WTC11 (cell line): ENCODE measurements around the gene TMEM98. TPM values are rescaled to one million over a fixed set of nuclear protein-coding genes. Genes with fewer than 3 reads are reported as not detected.

Source experiments
- ATAC-seq: fragments of 200-7000 bp; cut with Tn5 transposase; 2 replicates; pipeline ENCODE4 v1.10.0; 2021; ENCODE audit warnings: mild to moderate bottlenecking, moderate library complexity
- CTCF ChIA-PET: fragments of 300-600 bp; sonication (Branson Sonifier 250); formaldehyde crosslinking; loops from one replicate; lab custom pipeline; 2021; ENCODE audit warnings: antibody characterized with exemption; lab: Charles Lee
- POLR2A ChIA-PET: fragments of 350-600 bp; sonication (Branson Sonifier 250); formaldehyde crosslinking; loops from one replicate; lab custom pipeline; 2021; ENCODE audit warnings: antibody characterized with exemption; lab: Charles Lee
- DNase-seq: peaks from one replicate; pipeline ENCODE4 v3.0.0; 2021; ENCODE audit warnings: low spot score
- H3K27ac Mint-ChIP-seq: 2 replicates; pipeline ENCODE4 v1.8.0; 2021; ENCODE audit warnings: mixed read lengths
- H3K27me3 Mint-ChIP-seq: 2 replicates; pipeline ENCODE4 v1.8.0; 2021; ENCODE audit warnings: low read depth, mild to moderate bottlenecking, moderate library complexity, mixed read lengths
- H3K36me3 Mint-ChIP-seq: 2 replicates; pipeline ENCODE4 v1.8.0; 2021; ENCODE audit warnings: mixed read lengths
- H3K4me1 Mint-ChIP-seq: 2 replicates; pipeline ENCODE4 v1.8.0; 2022; ENCODE audit warnings: mixed read lengths
- H3K4me3 Mint-ChIP-seq: 2 replicates; pipeline ENCODE4 v1.8.0; 2021; ENCODE audit warnings: mild to moderate bottlenecking, moderate library complexity, mixed read lengths
- H3K9me3 Mint-ChIP-seq: 2 replicates; pipeline ENCODE4 v1.8.0; 2021; ENCODE audit warnings: mixed read lengths
- ESRRA ChIP-seq: sonication (generic); formaldehyde crosslinking; IDR thresholded peaks from 2 replicates; pipeline ENCODE4 v1.8.1; 2022; ENCODE audit warnings: mild to moderate bottlenecking, missing genetic modification reagents, borderline replicate concordance
- GRHL2 ChIP-seq: fragments of 250-450 bp; sonication (Bioruptor Pico); IDR thresholded peaks from 2 replicates; pipeline ENCODE4 v1.8.0; 2022; ENCODE audit warnings: mild to moderate bottlenecking, moderate library complexity; ENCODE audit not compliant: insufficient replicate concordance, severe bottlenecking
- JUN ChIP-seq: sonication (generic); formaldehyde crosslinking; IDR thresholded peaks from 2 replicates; pipeline ENCODE4 v1.8.0; 2023; ENCODE audit warnings: mild to moderate bottlenecking, missing genetic modification reagents
- MYBL2 ChIP-seq: sonication (generic); formaldehyde crosslinking; IDR thresholded peaks from 2 replicates; pipeline ENCODE4 v1.8.1; 2023; ENCODE audit warnings: mild to moderate bottlenecking, moderate library complexity, missing genetic modification reagents
- NR2C2 ChIP-seq: sonication (generic); formaldehyde crosslinking; IDR thresholded peaks from 2 replicates; pipeline ENCODE4 v1.8.0; 2022; ENCODE audit warnings: mild to moderate bottlenecking, missing genetic modification reagents
- NR3C1 ChIP-seq: sonication (generic); formaldehyde crosslinking; conservative IDR thresholded peaks from 2 replicates; pipeline ENCODE4 v1.8.1; 2023; ENCODE audit warnings: low read depth, mild to moderate bottlenecking, missing genetic modification reagents
- PRRX2 ChIP-seq: fragments of 250-450 bp; sonication (Bioruptor Pico); IDR thresholded peaks from 2 replicates; pipeline ENCODE4 v1.8.0; 2021; ENCODE audit warnings: mild to moderate bottlenecking
- RELA ChIP-seq: sonication (generic); formaldehyde crosslinking; IDR thresholded peaks from 2 replicates; pipeline ENCODE4 v1.8.1; 2022; ENCODE audit warnings: missing genetic modification reagents, mild to moderate bottlenecking, borderline replicate concordance
- TCF7 ChIP-seq: sonication (generic); formaldehyde crosslinking; IDR thresholded peaks from 2 replicates; pipeline ENCODE4 v1.8.0; 2022; ENCODE audit warnings: mild to moderate bottlenecking, low read depth, missing genetic modification reagents, moderate library complexity
- TEAD4 ChIP-seq: sonication (generic); formaldehyde crosslinking; IDR thresholded peaks from 2 replicates; pipeline ENCODE4 v1.8.0; 2022; ENCODE audit warnings: mild to moderate bottlenecking, missing genetic modification reagents
- ZNF219 ChIP-seq: sonication (generic); formaldehyde crosslinking; IDR thresholded peaks from 2 replicates; pipeline ENCODE4 v1.8.0; 2023; ENCODE audit warnings: missing genetic modification reagents, mild to moderate bottlenecking, borderline replicate concordance
- total RNA-seq: library from RNA; stranded (reverse); gene quantifications from 3 replicates; pipeline ENCODE4 v1.2.3, GENCODE V29; 2021
- TF ChIP-seq, protein P1 (sequence below): sonication (generic); formaldehyde crosslinking; IDR thresholded peaks from 2 replicates; pipeline ENCODE4 v1.8.1; 2023; ENCODE audit warnings: mild to moderate bottlenecking, missing genetic modification reagents
- TF ChIP-seq, protein P2 (sequence below): sonication (generic); formaldehyde crosslinking; IDR thresholded peaks from 2 replicates; pipeline ENCODE4 v1.8.1; 2023; ENCODE audit warnings: mild to moderate bottlenecking, missing genetic modification reagents
- TF ChIP-seq, protein P3 (sequence below): sonication (generic); formaldehyde crosslinking; conservative IDR thresholded peaks from 2 replicates; pipeline ENCODE4 v1.8.1; 2023; ENCODE audit warnings: mild to moderate bottlenecking, low read depth, missing genetic modification reagents, moderate library complexity
- TF ChIP-seq, protein P4 (sequence below): sonication (generic); formaldehyde crosslinking; IDR thresholded peaks from 2 replicates; pipeline ENCODE4 v1.8.0; 2022; ENCODE audit warnings: mild to moderate bottlenecking, missing genetic modification reagents

Gene TMEM98
- total RNA-seq, 1 experiment from 2014 or later, result 70.3 TPM

DNA sequence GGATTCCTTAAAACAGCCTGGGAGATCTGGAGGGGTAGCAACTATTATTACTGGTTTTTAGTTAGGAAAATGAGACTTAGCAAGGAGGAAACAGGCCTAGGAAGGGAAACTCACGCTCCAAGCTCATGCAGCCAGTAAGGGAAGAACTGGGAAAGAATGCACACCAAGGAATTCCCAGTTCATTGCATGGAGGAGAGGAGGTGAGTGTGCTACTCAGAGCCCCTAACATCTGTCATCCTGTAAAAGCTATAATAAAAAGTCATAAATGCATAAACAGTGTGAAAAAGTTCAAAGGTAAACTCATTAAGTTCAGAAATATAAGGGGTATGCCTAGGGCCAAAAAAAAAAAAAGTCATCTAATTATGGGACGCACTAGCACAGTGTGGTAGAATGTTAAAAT lies 25.9 kb downstream of the TMEM98 start:
- Mint-ChIP-seq H3K4me1 (peaks cover 2% of the 10 kb centered on the region), H3K27ac (no peak overlapping the region), H3K27me3 (no peaks in the 10 kb centered on the region), H3K4me3 (no peak overlapping the region), H3K9me3 (no peaks in the 10 kb centered on the region), H3K36me3 (no peaks in the 10 kb centered on the region)
- ChIA-PET CTCF (interaction anchor here (0.8 to 1.5 kb wide), 3 partner anchors 12 to 295 kb away, joined by 3 to 4 read pairs (median 4); no protein-coding TSS in a partner anchor), POLR2A (no interaction called here)
- ATAC-seq, result no peak
- TF ChIP-seq MYBL2 (CRISPR knock-in tag), result no peak
- no peak for TF ChIP-seq JUN (CRISPR knock-in tag)
- TF ChIP-seq TCF7 (CRISPR knock-in tag), result no peak
- TF ChIP-seq, protein P1, sequence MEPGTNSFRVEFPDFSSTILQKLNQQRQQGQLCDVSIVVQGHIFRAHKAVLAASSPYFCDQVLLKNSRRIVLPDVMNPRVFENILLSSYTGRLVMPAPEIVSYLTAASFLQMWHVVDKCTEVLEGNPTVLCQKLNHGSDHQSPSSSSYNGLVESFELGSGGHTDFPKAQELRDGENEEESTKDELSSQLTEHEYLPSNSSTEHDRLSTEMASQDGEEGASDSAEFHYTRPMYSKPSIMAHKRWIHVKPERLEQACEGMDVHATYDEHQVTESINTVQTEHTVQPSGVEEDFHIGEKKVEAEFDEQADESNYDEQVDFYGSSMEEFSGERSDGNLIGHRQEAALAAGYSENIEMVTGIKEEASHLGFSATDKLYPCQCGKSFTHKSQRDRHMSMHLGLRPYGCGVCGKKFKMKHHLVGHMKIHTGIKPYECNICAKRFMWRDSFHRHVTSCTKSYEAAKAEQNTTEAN (CRISPR knock-in tag), result no peak
- no peak for DNase-seq

DNA sequence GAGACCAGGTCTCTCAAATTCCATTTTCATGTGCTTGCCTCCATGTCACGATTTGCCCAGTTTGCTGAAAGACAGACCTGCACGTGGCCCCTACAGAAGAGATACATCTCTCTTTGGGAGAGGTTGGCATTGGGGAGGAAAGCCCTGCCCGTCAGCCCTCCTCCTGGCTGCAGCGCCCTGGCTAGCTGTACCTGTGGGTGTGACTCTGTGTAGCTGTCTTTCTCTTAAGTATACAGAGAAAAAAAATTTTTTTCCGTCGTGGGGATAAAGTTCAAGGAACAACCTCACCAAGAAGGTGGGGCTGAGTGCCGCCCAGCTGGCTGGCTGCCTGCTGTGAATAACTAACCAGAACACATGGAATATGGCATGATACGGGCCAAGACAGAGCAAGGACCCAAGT lies 26.5 kb downstream of the TMEM98 start:
- TF ChIP-seq, protein P2, sequence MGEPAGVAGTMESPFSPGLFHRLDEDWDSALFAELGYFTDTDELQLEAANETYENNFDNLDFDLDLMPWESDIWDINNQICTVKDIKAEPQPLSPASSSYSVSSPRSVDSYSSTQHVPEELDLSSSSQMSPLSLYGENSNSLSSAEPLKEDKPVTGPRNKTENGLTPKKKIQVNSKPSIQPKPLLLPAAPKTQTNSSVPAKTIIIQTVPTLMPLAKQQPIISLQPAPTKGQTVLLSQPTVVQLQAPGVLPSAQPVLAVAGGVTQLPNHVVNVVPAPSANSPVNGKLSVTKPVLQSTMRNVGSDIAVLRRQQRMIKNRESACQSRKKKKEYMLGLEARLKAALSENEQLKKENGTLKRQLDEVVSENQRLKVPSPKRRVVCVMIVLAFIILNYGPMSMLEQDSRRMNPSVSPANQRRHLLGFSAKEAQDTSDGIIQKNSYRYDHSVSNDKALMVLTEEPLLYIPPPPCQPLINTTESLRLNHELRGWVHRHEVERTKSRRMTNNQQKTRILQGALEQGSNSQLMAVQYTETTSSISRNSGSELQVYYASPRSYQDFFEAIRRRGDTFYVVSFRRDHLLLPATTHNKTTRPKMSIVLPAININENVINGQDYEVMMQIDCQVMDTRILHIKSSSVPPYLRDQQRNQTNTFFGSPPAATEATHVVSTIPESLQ (CRISPR knock-in tag), result no peak
- ChIA-PET POLR2A (no interaction called here), CTCF (interaction anchor here (1.3 to 1.5 kb wide), 2 partner anchors 44 to 295 kb away, joined by 3 to 4 read pairs; no protein-coding TSS in a partner anchor)
- no peak for ATAC-seq
- no peak overlapping the region for H3K4me3 Mint-ChIP-seq
- H3K36me3 Mint-ChIP-seq, result no peaks in the 10 kb centered on the region
- H3K4me1 Mint-ChIP-seq, result no peaks in the 10 kb centered on the region
- H3K27me3 Mint-ChIP-seq, result no peaks in the 10 kb centered on the region
- DNase-seq, result no peak
- H3K9me3 Mint-ChIP-seq, result no peaks in the 10 kb centered on the region
- no peak overlapping the region for H3K27ac Mint-ChIP-seq

DNA sequence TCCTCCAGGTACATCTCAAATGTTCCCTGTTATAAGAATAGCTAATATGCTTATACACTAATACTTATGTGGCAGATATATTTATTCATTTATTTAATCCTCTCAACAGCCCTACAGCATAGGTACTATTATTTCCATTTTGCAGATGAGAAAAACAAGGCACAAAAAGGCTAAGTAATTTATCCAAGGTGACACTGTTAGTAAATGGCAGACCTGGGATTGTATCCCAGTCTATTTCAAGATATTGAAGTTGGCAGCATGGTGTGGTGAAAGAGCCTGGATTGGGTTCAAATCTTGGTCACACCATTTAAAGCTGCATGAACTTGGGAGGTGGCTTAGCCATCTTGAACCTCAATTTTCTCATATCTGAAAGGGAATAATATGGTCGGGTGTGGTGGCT lies 27.2 kb downstream of the TMEM98 start:
- no peak for DNase-seq
- Mint-ChIP-seq H3K4me3 (no peak overlapping the region), H3K27ac (no peak overlapping the region), H3K9me3 (no peaks in the 10 kb centered on the region), H3K27me3 (no peaks in the 10 kb centered on the region; the same call in 1 of the 2 replicates), H3K4me1 (no peaks in the 10 kb centered on the region), H3K36me3 (no peaks in the 10 kb centered on the region)
- TF ChIP-seq, protein P3, sequence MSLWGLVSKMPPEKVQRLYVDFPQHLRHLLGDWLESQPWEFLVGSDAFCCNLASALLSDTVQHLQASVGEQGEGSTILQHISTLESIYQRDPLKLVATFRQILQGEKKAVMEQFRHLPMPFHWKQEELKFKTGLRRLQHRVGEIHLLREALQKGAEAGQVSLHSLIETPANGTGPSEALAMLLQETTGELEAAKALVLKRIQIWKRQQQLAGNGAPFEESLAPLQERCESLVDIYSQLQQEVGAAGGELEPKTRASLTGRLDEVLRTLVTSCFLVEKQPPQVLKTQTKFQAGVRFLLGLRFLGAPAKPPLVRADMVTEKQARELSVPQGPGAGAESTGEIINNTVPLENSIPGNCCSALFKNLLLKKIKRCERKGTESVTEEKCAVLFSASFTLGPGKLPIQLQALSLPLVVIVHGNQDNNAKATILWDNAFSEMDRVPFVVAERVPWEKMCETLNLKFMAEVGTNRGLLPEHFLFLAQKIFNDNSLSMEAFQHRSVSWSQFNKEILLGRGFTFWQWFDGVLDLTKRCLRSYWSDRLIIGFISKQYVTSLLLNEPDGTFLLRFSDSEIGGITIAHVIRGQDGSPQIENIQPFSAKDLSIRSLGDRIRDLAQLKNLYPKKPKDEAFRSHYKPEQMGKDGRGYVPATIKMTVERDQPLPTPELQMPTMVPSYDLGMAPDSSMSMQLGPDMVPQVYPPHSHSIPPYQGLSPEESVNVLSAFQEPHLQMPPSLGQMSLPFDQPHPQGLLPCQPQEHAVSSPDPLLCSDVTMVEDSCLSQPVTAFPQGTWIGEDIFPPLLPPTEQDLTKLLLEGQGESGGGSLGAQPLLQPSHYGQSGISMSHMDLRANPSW (CRISPR knock-in tag), result no peak
- TF ChIP-seq GRHL2 (CRISPR knock-in tag), result no peak
- no peak for TF ChIP-seq PRRX2 (CRISPR knock-in tag)
- no peak for TF ChIP-seq NR3C1 (CRISPR knock-in tag)
- no peak for TF ChIP-seq RELA (CRISPR knock-in tag)
- TF ChIP-seq ESRRA, result no peak
- ATAC-seq, result no peak
- CTCF ChIA-PET, result interaction anchor here (1.3 to 2.4 kb wide), 2 partner anchors 14 to 296 kb away, joined by 3 to 7 read pairs; no protein-coding TSS in a partner anchor
- POLR2A ChIA-PET, result no interaction called here

DNA sequence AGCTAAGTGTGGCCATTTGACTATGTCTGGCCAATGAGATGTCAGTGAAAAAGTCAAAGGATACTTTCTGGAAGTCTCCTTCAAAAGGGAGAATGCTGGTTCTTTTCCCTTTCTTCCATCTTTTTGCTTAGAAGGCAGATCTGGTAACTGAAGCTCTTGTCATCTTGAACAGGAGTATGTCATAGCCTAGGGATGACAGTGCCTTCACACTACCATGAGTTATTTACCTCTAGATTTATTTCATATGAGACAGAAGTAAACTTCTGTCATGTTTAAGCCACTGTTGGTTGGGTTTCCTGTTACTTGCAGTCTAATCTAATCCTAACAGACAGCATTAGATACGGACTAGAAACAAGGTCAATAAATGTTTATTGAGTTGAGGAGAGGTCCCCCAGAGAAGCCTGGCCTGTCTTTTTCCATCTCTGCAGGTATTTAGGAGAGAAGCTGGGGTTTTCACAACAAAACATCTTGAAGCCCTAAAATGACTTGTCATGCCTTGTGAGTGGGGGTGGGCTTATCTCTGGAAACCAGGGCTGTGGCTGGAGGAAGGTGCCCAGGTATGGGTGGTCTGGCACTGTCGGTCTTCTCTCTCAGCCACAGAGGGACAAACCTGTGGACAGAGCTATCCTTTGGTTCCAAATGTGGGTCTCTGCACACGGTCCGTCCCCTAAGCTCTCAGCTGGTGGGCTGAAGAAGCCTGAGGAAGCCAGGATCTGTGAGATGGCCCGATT lies 28.5 kb downstream of the TMEM98 start:
- ATAC-seq (no peak), DNase-seq (no peak)
- Mint-ChIP-seq H3K27ac (no peak overlapping the region), H3K36me3 (no peaks in the 10 kb centered on the region), H3K4me1 (no peaks in the 10 kb centered on the region), H3K4me3 (no peak overlapping the region), H3K9me3 (no peaks in the 10 kb centered on the region), H3K27me3 (no peaks in the 10 kb centered on the region; the same call in 1 of the 2 replicates)
- CTCF ChIA-PET, result interaction anchor here (0.6 to 2.4 kb wide), 4 partner anchors 15 to 76 kb away, joined by 4 to 7 read pairs (median 5); no protein-coding TSS in a partner anchor
- POLR2A ChIA-PET, result no interaction called here
- TF ChIP-seq NR2C2 (CRISPR knock-in tag), result no peak
- no peak for TF ChIP-seq ZNF219 (CRISPR knock-in tag)
- TF ChIP-seq GRHL2 (CRISPR knock-in tag), result no peak
- TF ChIP-seq, protein P4, sequence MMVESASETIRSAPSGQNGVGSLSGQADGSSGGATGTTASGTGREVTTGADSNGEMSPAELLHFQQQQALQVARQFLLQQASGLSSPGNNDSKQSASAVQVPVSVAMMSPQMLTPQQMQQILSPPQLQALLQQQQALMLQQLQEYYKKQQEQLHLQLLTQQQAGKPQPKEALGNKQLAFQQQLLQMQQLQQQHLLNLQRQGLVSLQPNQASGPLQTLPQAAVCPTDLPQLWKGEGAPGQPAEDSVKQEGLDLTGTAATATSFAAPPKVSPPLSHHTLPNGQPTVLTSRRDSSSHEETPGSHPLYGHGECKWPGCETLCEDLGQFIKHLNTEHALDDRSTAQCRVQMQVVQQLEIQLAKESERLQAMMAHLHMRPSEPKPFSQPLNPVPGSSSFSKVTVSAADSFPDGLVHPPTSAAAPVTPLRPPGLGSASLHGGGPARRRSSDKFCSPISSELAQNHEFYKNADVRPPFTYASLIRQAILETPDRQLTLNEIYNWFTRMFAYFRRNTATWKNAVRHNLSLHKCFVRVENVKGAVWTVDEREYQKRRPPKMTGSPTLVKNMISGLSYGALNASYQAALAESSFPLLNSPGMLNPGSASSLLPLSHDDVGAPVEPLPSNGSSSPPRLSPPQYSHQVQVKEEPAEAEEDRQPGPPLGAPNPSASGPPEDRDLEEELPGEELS (CRISPR knock-in tag), result no peak
- no peak for TF ChIP-seq TEAD4 (CRISPR knock-in tag)
- TF ChIP-seq, protein P3 (CRISPR knock-in tag), result no peak
